HUES6 (cell line): ENCODE measurements around the gene B4GALNT4.

ENCODE experiments used
- H3K27ac ChIP-seq: 2 replicates; pipeline ENCODE4 v1.7.0; 2013; ENCODE audit warnings: low read depth, mild to moderate bottlenecking, low read length, inconsistent platforms
- H3K27me3 ChIP-seq: 2 replicates; pipeline ENCODE4 v1.6.1; 2013; ENCODE audit warnings: low read length; ENCODE audit not compliant: control insufficient read depth, insufficient read depth
- H3K36me3 ChIP-seq: 2 replicates; pipeline ENCODE4 v1.6.1; 2013; ENCODE audit warnings: low read length; ENCODE audit not compliant: control insufficient read depth, insufficient read depth
- H3K4me1 ChIP-seq: 2 replicates; pipeline ENCODE4 v1.6.1; 2013; ENCODE audit warnings: low read length; ENCODE audit not compliant: control insufficient read depth, insufficient read depth
- H3K4me3 ChIP-seq: 2 replicates; pipeline ENCODE4 v1.5.1; 2013; ENCODE audit warnings: low read depth, low read length
- H3K9ac ChIP-seq: one replicate; pipeline ENCODE4 v1.6.1; 2013; ENCODE audit warnings: mild to moderate bottlenecking, low read length
- H3K9me3 ChIP-seq: 2 replicates; pipeline ENCODE4 v1.6.1; 2013; ENCODE audit warnings: low read depth, low read length; ENCODE audit not compliant: control insufficient read depth, insufficient read depth

The B4GALNT4 gene

GRCh38 chr11:380095-380480 is 10.8 kb downstream of the B4GALNT4 start:
- no peak overlapping the region for H3K4me3 ChIP-seq
- H3K27me3 ChIP-seq = no peaks in the 10 kb centered on the region
- no peaks in the 10 kb centered on the region for H3K4me1 ChIP-seq
- no peak overlapping the region for H3K9ac ChIP-seq
- H3K36me3 ChIP-seq = peaks cover 45% of the 10 kb centered on the region
- H3K9me3 ChIP-seq = no peaks in the 10 kb centered on the region
- no peak overlapping the region for H3K27ac ChIP-seq

GRCh38 chr11:380491-380890 is 11.2 kb downstream of the B4GALNT4 start:
- H3K9me3 ChIP-seq = no peaks in the 10 kb centered on the region
- no peak overlapping the region for H3K27ac ChIP-seq
- H3K27me3 ChIP-seq = no peaks in the 10 kb centered on the region
- no peak overlapping the region for H3K9ac ChIP-seq
- no peak overlapping the region for H3K4me3 ChIP-seq
- H3K4me1 ChIP-seq = no peaks in the 10 kb centered on the region
- H3K36me3 ChIP-seq = peaks cover 41% of the 10 kb centered on the region

DNA sequence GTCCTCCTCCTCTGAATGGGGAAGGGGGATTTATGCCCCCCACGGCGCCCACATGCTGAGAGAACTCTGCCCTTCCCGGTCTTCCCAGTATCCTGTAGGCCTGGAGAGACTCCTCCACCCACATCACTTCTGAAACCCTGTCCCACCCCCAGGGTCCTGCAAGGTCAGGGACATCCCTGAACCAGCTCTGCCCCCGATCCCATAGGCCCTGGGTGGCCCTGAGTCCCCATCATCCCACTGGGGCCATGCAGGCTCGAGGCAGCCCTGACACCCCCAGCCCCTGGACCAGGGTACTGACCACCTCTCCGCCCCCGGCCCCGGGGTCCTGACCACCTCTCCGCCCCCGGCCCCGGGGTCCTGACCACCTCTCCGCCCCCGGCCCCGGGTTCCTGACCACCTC is 11.7 kb downstream of the B4GALNT4 start:
- Histone ChIP-seq H3K4me3 (no peak overlapping the region), H3K27me3 (no peaks in the 10 kb centered on the region), H3K9me3 (peaks cover 4% of the 10 kb centered on the region; the same call in 1 of the 2 replicates), H3K4me1 (no peaks in the 10 kb centered on the region), H3K36me3 (peaks cover 37% of the 10 kb centered on the region), H3K9ac (no peak overlapping the region), H3K27ac (no peak overlapping the region)

- no peak overlapping the region for H3K27ac ChIP-seq
- H3K4me3 ChIP-seq = no peak overlapping the region
- peaks cover 10% of the 10 kb centered on the region; the same call in 1 of the 2 replicates for H3K9me3 ChIP-seq
- no peaks in the 10 kb centered on the region for H3K4me1 ChIP-seq
- no peaks in the 10 kb centered on the region for H3K27me3 ChIP-seq
- no peak overlapping the region for H3K9ac ChIP-seq
- H3K36me3 ChIP-seq = peaks cover 37% of the 10 kb centered on the region
Measured at GRCh38 chr11:381501-382072, 12.3 kb downstream of the B4GALNT4 start.

DNA sequence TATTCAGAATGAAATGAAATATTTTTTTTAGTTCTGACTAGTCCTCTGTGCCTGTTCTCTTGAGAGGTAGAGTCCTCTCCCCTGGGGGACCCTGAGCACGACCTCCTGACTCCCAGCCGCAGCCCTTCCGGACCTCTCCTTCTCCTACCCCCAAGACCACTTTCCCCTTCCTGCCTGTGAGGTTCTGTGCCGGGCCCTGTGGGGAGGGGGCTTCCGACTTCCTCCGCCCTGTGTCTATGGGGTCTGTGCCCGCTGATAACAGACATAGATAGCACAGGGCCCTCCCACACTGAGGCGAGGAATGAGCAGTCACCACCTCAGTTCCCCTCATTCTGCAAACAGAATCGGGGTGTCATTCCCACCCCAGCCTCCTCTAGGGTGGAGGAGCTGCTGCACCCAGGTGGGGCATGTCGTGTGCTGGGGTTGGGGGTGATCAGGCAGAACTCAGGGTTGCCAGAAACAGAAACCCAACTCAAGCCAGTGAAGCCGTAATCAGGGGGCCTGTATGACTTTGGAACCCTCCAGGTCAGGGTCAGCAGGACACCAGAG is 12.9 kb downstream of the B4GALNT4 start:
- no peak overlapping the region for H3K4me3 ChIP-seq

DNA sequence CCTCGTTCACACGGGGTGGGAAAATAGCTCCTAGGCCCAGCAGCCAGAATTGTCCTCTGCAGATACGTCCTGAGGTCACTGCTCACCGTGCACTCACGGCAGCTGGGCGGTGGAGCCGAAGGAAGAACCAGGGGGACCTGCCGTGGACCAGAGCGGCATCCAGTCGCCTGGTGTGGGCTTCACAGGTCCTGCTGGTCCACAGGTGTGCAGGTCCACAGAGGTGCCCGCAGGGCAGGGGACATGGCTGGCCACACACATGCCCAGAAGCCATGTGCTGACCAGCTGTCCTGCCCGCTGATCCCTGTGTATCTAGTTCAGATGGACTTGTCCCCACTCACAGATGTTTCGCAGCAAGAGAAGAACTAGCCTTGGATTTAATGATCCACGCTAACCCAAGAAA is 14.1 kb downstream of the B4GALNT4 start:
- Histone ChIP-seq H3K27ac (no peak overlapping the region), H3K9me3 (peaks cover 13% of the 10 kb centered on the region; the same call in 1 of the 2 replicates), H3K4me3 (no peak overlapping the region), H3K9ac (no peak overlapping the region), H3K27me3 (peaks cover 5% of the 10 kb centered on the region; the same call in 1 of the 2 replicates), H3K36me3 (peaks cover 22% of the 10 kb centered on the region; the same call in 1 of the 2 replicates), H3K4me1 (no peaks in the 10 kb centered on the region)

More for the DNA sequence above, 12.9 kb downstream of the B4GALNT4 start:
- no peaks in the 10 kb centered on the region for H3K27me3 ChIP-seq
- no peak overlapping the region for H3K27ac ChIP-seq
- H3K9me3 ChIP-seq = peaks cover 13% of the 10 kb centered on the region; the same call in 1 of the 2 replicates
- H3K36me3 ChIP-seq = peaks cover 34% of the 10 kb centered on the region
- no peak overlapping the region for H3K9ac ChIP-seq
- no peaks in the 10 kb centered on the region for H3K4me1 ChIP-seq

GRCh38 chr11:384511-384910 is 15.2 kb downstream of the B4GALNT4 start:
- Histone ChIP-seq H3K9me3 (peaks cover 13% of the 10 kb centered on the region; the same call in 1 of the 2 replicates), H3K4me1 (no peaks in the 10 kb centered on the region), H3K9ac (no peak overlapping the region), H3K4me3 (no peak overlapping the region), H3K27ac (no peak overlapping the region), H3K36me3 (peaks cover 19% of the 10 kb centered on the region; the same call in 1 of the 2 replicates), H3K27me3 (peaks cover 5% of the 10 kb centered on the region; the same call in 1 of the 2 replicates)

GRCh38 chr11:385594-386351 is 16.5 kb downstream of the B4GALNT4 start:
- H3K9me3 ChIP-seq = peaks cover 13% of the 10 kb centered on the region; the same call in 1 of the 2 replicates
- H3K36me3 ChIP-seq = peaks cover 8% of the 10 kb centered on the region; the same call in 1 of the 2 replicates
- H3K9ac ChIP-seq = no peak overlapping the region
- no peak overlapping the region for H3K27ac ChIP-seq
- H3K4me1 ChIP-seq = peaks cover 2% of the 10 kb centered on the region; the same call in 1 of the 2 replicates
- no peak overlapping the region for H3K4me3 ChIP-seq
- H3K27me3 ChIP-seq = peaks cover 5% of the 10 kb centered on the region; the same call in 1 of the 2 replicates

DNA sequence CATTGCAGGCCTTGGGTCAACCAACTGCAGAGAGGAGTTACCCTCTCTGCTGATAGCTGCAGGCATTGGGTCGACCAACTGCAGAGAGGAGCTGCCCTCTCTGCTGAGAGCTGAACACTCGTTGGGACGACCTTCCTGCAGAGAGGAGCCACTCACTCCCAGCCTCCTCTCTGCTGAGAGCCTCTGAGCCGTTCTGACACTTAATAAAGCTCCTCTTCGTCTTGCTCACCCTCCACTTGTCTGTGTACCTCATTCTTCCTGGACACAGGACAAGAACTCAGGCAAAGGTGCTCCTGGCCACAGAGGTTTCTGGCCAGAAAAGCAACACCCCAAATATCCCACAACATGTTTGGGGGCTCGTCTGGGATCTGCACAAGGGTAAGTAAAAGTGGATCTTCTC is 17.2 kb downstream of the B4GALNT4 start:
- no peak overlapping the region for H3K4me3 ChIP-seq
- H3K27ac ChIP-seq = no peak overlapping the region
- peaks cover 5% of the 10 kb centered on the region; the same call in 1 of the 2 replicates for H3K27me3 ChIP-seq
- peaks cover 13% of the 10 kb centered on the region; the same call in 1 of the 2 replicates for H3K9me3 ChIP-seq
- peaks cover 2% of the 10 kb centered on the region; the same call in 1 of the 2 replicates for H3K4me1 ChIP-seq
- H3K36me3 ChIP-seq = peaks cover 5% of the 10 kb centered on the region; the same call in 1 of the 2 replicates
- no peak overlapping the region for H3K9ac ChIP-seq

- peaks cover 3% of the 10 kb centered on the region; the same call in 1 of the 2 replicates for H3K36me3 ChIP-seq
- peaks cover 5% of the 10 kb centered on the region; the same call in 1 of the 2 replicates for H3K27me3 ChIP-seq
- H3K4me1 ChIP-seq = peaks cover 2% of the 10 kb centered on the region; the same call in 1 of the 2 replicates
- H3K9me3 ChIP-seq = peaks cover 13% of the 10 kb centered on the region; the same call in 1 of the 2 replicates
- no peak overlapping the region for H3K9ac ChIP-seq
- H3K27ac ChIP-seq = no peak overlapping the region
- H3K4me3 ChIP-seq = no peak overlapping the region
Measured at GRCh38 chr11:387193-387793, 18.0 kb downstream of the B4GALNT4 start.
